Stomach (tissue), 19 donors: Measurements from ENCODE around the gene ODAD2. TPM values are rescaled to one million over a fixed set of nuclear protein-coding genes. Genes with fewer than 3 reads are reported as not detected.
A peak's percentile ranks its signal among the peaks of the same experiment; 100 is the strongest.

Source experiments
- DNase-seq, 2 donors: peaks; one replicate each; pipeline versions ENCODE4 v3.0.0 to v3.0.0-alpha.2; 2013 to 2019
- H3K27ac ChIP-seq, 5 donors: fragments of 200-600 bp in 4 of 5; sonication (generic) in 4 of 5; one replicate each; pipeline ENCODE4 v1.5.1; 2013 to 2019; ENCODE audit warnings: mild to moderate bottlenecking in 1 of 5, moderate library complexity in 1 of 5
- H3K27me3 ChIP-seq, 3 donors: fragments of 200-600 bp; sonication (generic); one replicate each; pipeline ENCODE4 v1.5.1; 2017 to 2019; ENCODE audit warnings: mixed run types in 1 of 3
- H3K36me3 ChIP-seq, 4 donors: fragments of 200-600 bp; sonication (generic); 1 replicate in 3 of 4; 2 replicates in 1 of 4; pipeline ENCODE4 v1.5.1; 2016 to 2019
- H3K4me1 ChIP-seq, 4 donors: fragments of 200-600 bp; sonication (generic); one replicate each; pipeline ENCODE4 v1.5.1; 2016 to 2019
- H3K4me3 ChIP-seq, 4 donors: fragments of 200-600 bp; sonication (generic) in 3 of 4; one replicate each; pipeline ENCODE4 v1.5.1; 2016 to 2019; ENCODE audit warnings: mild to moderate bottlenecking in 1 of 4
- H3K9me3 ChIP-seq, 4 donors: fragments of 200-600 bp; sonication (generic); one replicate each; pipeline ENCODE4 v1.5.1; 2016 to 2019
- EP300 ChIP-seq: sonication (generic); formaldehyde crosslinking; IDR thresholded peaks from one replicate; pipeline ENCODE4 v1.6.1; 2017; ENCODE audit warnings: antibody characterized with exemption
- POLR2A ChIP-seq, 4 donors: fragments of 450-650 bp; IDR thresholded peaks; one replicate each; pipeline ENCODE4 v1.6.1; 2016; ENCODE audit warnings: antibody characterized with exemption in 4 of 4, control low read depth in 2 of 4, mild to moderate bottlenecking in 1 of 4, moderate library complexity in 1 of 4
- POLR2AphosphoS5 ChIP-seq, 3 donors: sonication (generic); formaldehyde crosslinking; IDR thresholded peaks; one replicate each; pipeline ENCODE4 v1.6.1; 2016; ENCODE audit warnings: antibody characterized with exemption in 3 of 3
- WGBS, 5 donors: extraction: QIAGEN DNeasy Blood & Tissue Kit in 3 of 5; methylation state at CpG; one replicate each; pipeline versions ENCODE4 v1.1.5 to v1.1.7; 2013 to 2018; 5-methylcytosine and 5-hydroxymethylcytosine counted together
- intact Hi-C: fragments of 100-400 bp; cut with DNase I; formaldehyde crosslinking; loops from one replicate; pipeline ENCODE4 v1.15.1; 2023; ENCODE audit warnings: low total_unique reads
- long read RNA-seq, 10 donors: transcript quantifications; one replicate each; lab custom pipeline, GENCODE V29; 2026
- polyA plus RNA-seq, 3 donors: library from polyadenylated mRNA; stranded (reverse); fragments of 200-250 nt; gene quantifications; one replicate each; pipeline ENCODE4 v1.2.3, GENCODE V29; 2013
- total RNA-seq, 5 donors: library from RNA; depleted of rRNA; stranded (reverse); fragments of >200 nt; gene quantifications; one replicate each; pipeline versions ENCODE4 v1.1.0 to v1.2.3, GENCODE V29; 2014 to 2016
- TF ChIP-seq, protein P1 (sequence below), 7 experiments: fragments of 450-650 bp in 4 of 7; fragments of 200-600 bp in 3 of 7; sonication (generic) in 3 of 7; IDR thresholded peaks; one replicate each; pipeline ENCODE4 v1.5.1; 2016 to 2019; ENCODE audit warnings: antibody characterized with exemption in 7 of 7, control low read depth in 2 of 7, mild to moderate bottlenecking in 1 of 7
- donor health status: healthy with polysubstance abuse.
- donor health status: Bipolar disorder and iron deficiency.
- donor health status: healthy.

The ODAD2 gene, protein sequence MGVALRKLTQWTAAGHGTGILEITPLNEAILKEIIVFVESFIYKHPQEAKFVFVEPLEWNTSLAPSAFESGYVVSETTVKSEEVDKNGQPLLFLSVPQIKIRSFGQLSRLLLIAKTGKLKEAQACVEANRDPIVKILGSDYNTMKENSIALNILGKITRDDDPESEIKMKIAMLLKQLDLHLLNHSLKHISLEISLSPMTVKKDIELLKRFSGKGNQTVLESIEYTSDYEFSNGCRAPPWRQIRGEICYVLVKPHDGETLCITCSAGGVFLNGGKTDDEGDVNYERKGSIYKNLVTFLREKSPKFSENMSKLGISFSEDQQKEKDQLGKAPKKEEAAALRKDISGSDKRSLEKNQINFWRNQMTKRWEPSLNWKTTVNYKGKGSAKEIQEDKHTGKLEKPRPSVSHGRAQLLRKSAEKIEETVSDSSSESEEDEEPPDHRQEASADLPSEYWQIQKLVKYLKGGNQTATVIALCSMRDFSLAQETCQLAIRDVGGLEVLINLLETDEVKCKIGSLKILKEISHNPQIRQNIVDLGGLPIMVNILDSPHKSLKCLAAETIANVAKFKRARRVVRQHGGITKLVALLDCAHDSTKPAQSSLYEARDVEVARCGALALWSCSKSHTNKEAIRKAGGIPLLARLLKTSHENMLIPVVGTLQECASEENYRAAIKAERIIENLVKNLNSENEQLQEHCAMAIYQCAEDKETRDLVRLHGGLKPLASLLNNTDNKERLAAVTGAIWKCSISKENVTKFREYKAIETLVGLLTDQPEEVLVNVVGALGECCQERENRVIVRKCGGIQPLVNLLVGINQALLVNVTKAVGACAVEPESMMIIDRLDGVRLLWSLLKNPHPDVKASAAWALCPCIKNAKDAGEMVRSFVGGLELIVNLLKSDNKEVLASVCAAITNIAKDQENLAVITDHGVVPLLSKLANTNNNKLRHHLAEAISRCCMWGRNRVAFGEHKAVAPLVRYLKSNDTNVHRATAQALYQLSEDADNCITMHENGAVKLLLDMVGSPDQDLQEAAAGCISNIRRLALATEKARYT
- total RNA-seq (under 1 TPM in 1 of 5 donors, not detected in 4; 0.37 TPM), polyA plus RNA-seq (under 1 TPM in 2 of 3 donors, not detected in 1; 0.05 to 0.12 TPM)
- long read RNA-seq, donor 1 = 0 reads
- long read RNA-seq, donor 2 = 0 reads
- long read RNA-seq, donor 3 = 0 reads
- long read RNA-seq, donor 4 = 0 reads
- long read RNA-seq, donor 5 = 0 reads
- long read RNA-seq, donor 6 = 0 reads
- long read RNA-seq, donor 7 = 0 reads
- long read RNA-seq, donor 8 = 0 reads
- long read RNA-seq, donor 9 = 0 reads
- long read RNA-seq, donor 10 = 0 reads

DNA sequence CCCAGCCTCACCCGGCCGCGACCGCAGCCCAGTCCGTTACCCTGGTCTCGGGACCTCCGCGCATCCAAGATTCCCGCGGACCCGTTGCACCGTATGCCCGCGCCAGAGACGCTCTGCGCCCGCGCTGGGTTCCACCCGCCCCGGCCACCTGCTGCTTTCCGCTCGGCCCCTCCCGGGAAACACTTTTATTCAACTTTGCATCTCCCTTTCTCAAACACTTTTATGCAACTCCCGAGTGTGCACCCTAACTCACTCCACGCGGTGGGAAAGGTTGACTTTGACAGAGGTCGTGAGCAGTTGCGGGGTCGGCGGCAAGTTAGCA, at the start of gene ODAD2:
ODAD2 (minus strand) TSS at position 126 of the 322 bp plus-strand sequence. CDS start 3,937 bp downstream, outside the sequence.
- no peak for DNase-seq
- Histone ChIP-seq H3K27ac (peak within 1 kb of the TSS in 2 of 5 donors; percentile 66 to 74), H3K27me3 (peaks cover 0 to 34% (median 23%) of the 10 kb centered on the region in 3 donors), H3K36me3 (no peaks in the 10 kb centered on the region), H3K4me3 (peak within 1 kb of the TSS; percentile 46 to 87 (median 65)), H3K9me3 (no peaks in the 10 kb centered on the region), H3K4me1 (peaks cover 0 to 17% (median 15%) of the 10 kb centered on the region in 4 donors)
- TF ChIP-seq, protein P1, sequence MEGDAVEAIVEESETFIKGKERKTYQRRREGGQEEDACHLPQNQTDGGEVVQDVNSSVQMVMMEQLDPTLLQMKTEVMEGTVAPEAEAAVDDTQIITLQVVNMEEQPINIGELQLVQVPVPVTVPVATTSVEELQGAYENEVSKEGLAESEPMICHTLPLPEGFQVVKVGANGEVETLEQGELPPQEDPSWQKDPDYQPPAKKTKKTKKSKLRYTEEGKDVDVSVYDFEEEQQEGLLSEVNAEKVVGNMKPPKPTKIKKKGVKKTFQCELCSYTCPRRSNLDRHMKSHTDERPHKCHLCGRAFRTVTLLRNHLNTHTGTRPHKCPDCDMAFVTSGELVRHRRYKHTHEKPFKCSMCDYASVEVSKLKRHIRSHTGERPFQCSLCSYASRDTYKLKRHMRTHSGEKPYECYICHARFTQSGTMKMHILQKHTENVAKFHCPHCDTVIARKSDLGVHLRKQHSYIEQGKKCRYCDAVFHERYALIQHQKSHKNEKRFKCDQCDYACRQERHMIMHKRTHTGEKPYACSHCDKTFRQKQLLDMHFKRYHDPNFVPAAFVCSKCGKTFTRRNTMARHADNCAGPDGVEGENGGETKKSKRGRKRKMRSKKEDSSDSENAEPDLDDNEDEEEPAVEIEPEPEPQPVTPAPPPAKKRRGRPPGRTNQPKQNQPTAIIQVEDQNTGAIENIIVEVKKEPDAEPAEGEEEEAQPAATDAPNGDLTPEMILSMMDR (IDR thresholded peaks at IDR 0.05) = no peak
- TF ChIP-seq POLR2AphosphoS5 (IDR thresholded peaks at IDR 0.05) (no peak), POLR2A (IDR thresholded peaks at IDR 0.05) (no peak), EP300 (no peak)
- WGBS, 5 donors = 2 to 5% (median 4%) methylated on average over 27 to 30 of the region's 30 CpGs
- intact Hi-C loops = no loop called here

DNA sequence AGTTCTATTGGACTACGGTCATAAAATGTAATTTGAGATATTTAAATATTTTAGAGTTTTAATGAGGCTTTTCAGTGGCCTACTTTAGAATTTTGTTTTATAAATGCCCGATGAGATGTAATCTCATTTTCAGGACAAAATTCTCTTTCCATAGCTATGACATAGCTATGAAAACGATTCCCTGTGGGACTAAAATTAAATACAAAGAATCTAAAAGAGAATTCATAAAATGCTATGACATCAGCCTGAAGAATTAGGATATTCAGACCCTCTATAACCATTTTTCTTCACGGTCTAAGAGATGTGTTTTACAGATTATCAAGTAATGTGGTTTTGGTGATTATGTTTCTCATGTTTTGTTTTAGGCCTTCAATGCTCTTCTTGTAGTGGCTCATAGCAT, 48.2 kb upstream of the ODAD2 start:
- DNase-seq = no peak
- TF ChIP-seq EP300 (no peak), POLR2AphosphoS5 (IDR thresholded peaks at IDR 0.05) (no peak), POLR2A (IDR thresholded peaks at IDR 0.05) (no peak)
- TF ChIP-seq, protein P1 (IDR thresholded peaks at IDR 0.05) = no peak
- WGBS, 5 donors = 69 to 78% (median 74%) methylated on average over 4 of the region's 4 CpGs
- Histone ChIP-seq H3K9me3 (no peaks in the 10 kb centered on the region), H3K36me3 (no peaks in the 10 kb centered on the region), H3K4me3 (no peak overlapping the region), H3K27ac (no peak overlapping the region), H3K27me3 (no peaks in the 10 kb centered on the region), H3K4me1 (no peaks in the 10 kb centered on the region)
- intact Hi-C loops = no loop called here

DNA sequence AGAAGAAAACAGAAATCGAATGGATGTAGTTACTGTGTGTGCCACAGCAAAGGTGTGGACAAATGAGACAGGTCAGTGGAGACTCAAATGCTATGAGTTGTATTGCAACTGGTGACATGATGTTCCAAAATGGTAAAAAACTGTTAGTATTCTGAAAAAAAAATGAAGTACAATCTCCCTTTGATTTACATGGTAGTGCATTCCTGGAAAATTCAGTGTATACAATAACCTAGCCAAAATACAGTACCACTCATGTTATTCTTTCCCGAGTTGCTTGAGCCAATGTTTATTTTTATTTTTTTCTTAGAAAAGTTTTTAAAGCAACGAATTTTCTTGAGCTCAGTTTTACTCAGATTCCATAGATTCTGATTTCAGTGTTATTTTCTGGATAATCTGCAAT, 47.7 kb upstream of the ODAD2 start:
- TF ChIP-seq POLR2A (IDR thresholded peaks at IDR 0.05) = no peak
- no peak for TF ChIP-seq EP300
- TF ChIP-seq, protein P1 (IDR thresholded peaks at IDR 0.05) = no peak
- no peak for TF ChIP-seq POLR2AphosphoS5 (IDR thresholded peaks at IDR 0.05)
- Histone ChIP-seq H3K36me3 (no peaks in the 10 kb centered on the region), H3K4me3 (no peak overlapping the region), H3K4me1 (no peaks in the 10 kb centered on the region), H3K9me3 (no peaks in the 10 kb centered on the region), H3K27me3 (no peaks in the 10 kb centered on the region), H3K27ac (no peak overlapping the region)
- 52 to 63% (median 54%) methylated on average over 3 of the region's 3 CpGs for WGBS, 5 donors
- intact Hi-C loops = no loop called here
- DNase-seq = no peak

DNA sequence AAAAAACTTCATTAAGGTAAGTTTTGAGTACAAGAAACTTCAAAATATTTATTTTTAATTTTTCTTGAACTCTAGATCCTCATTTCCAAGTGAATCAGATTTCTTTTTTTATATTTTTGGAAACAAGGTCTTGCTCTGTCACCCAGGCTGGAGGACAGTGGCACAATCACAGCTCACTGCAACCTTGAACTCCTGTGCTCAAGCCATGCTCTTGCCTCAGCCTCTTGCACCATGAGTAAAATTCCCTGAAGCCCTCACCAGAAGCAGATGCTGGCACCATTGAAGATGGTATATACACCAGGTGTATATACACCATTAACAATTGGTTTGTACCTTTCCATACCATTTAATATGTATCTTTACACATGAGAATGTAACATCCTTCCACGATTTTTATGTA, 45.1 kb upstream of the ODAD2 start:
- DNase-seq = no peak
- WGBS, 5 donors = 54 to 77% (median 61%) methylated on average over 1 of the region's 1 CpG
- no peaks in the 10 kb centered on the region for H3K36me3 ChIP-seq
- no peak overlapping the region for H3K4me3 ChIP-seq
- H3K27me3 ChIP-seq = no peaks in the 10 kb centered on the region
- intact Hi-C loops = no loop called here
- no peaks in the 10 kb centered on the region for H3K9me3 ChIP-seq
- TF ChIP-seq POLR2AphosphoS5 (IDR thresholded peaks at IDR 0.05) (no peak), EP300 (no peak), POLR2A (IDR thresholded peaks at IDR 0.05) (no peak)
- TF ChIP-seq, protein P1 (IDR thresholded peaks at IDR 0.05) = no peak
- H3K27ac ChIP-seq = no peak overlapping the region
- H3K4me1 ChIP-seq = no peaks in the 10 kb centered on the region
